Large intestine (tissue), 12 donors: Measurements from ENCODE around the gene PPP1R9A. TPM values are rescaled to one million over a fixed set of nuclear protein-coding genes. Genes with fewer than 3 reads are reported as not detected.

Experiments used
- DNase-seq, 2 donors: peaks; one replicate each; pipeline versions ENCODE4 v3.0.0 to v3.0.0-alpha.2; 2013
- H3K27ac ChIP-seq: one replicate; pipeline ENCODE4 v1.5.1; 2013; ENCODE audit warnings: low read length
- H3K27me3 ChIP-seq: 2 replicates; pipeline ENCODE4 v1.6.1; 2013; ENCODE audit warnings: low read length; ENCODE audit not compliant: control insufficient read depth, insufficient read depth
- H3K36me3 ChIP-seq: 2 replicates; pipeline ENCODE4 v1.6.1; 2013; ENCODE audit warnings: low read length; ENCODE audit not compliant: control insufficient read depth, insufficient read depth
- H3K4me1 ChIP-seq: one replicate; pipeline ENCODE4 v1.6.1; 2013; ENCODE audit warnings: low read length; ENCODE audit not compliant: control insufficient read depth, insufficient read depth
- H3K4me3 ChIP-seq: one replicate; pipeline ENCODE4 v1.5.1; 2013; ENCODE audit warnings: low read length
- H3K9me3 ChIP-seq: one replicate; pipeline ENCODE4 v1.6.1; 2013; ENCODE audit warnings: mild to moderate bottlenecking, low read depth, low read length, moderate library complexity; ENCODE audit not compliant: control insufficient read depth
- WGBS: methylation state at CpG from one replicate; pipeline ENCODE4 v1.1.5; 2013; ENCODE audit warnings: low lambda C conversion rate; ENCODE audit not compliant: insufficient coverage; 5-methylcytosine and 5-hydroxymethylcytosine counted together
- long read RNA-seq, 11 donors: transcript quantifications; one replicate each; lab custom pipeline, GENCODE V29; 2026
- polyA plus RNA-seq: library from polyadenylated mRNA; unstranded; fragments of 120-200 nt; gene quantifications from one replicate; pipeline ENCODE4 v1.2.1, GENCODE V29; 2013

PPP1R9A gene
- 16.7 TPM for polyA plus RNA-seq
- long read RNA-seq, donor 1, partial matches to known transcripts = 0 of 1 reads
- long read RNA-seq, donor 1, other reads (novel, unspliced or antisense) = 0 of 1 reads
- long read RNA-seq, donor 2, partial matches to known transcripts = 0 of 1 reads
- long read RNA-seq, donor 2, other reads (novel, unspliced or antisense) = 0 of 1 reads
- long read RNA-seq, donor 3, partial matches to known transcripts = 0 of 2 reads
- long read RNA-seq, donor 3, other reads (novel, unspliced or antisense) = 0 of 2 reads
- long read RNA-seq, donor 4 = 0 reads
- long read RNA-seq, donor 5 = 0 reads
- long read RNA-seq, donor 6 = 0 reads
- long read RNA-seq, donor 7 = 0 reads
- long read RNA-seq, donor 8 = 0 reads
- long read RNA-seq, donor 9, partial matches to known transcripts = 0 of 1 reads
- long read RNA-seq, donor 9, other reads (novel, unspliced or antisense) = 0 of 1 reads
- long read RNA-seq, donor 10 = 0 reads
- long read RNA-seq, donor 11 = 0 reads

- H3K9me3 ChIP-seq = no peaks in the 10 kb centered on the region
- H3K27ac ChIP-seq = peak within 1 kb of the TSS; percentile 79
- H3K4me1 ChIP-seq = peaks cover 5% of the 10 kb centered on the region
- peak; percentile 47 to 84 for DNase-seq
- WGBS = no CpG with 5 or more reads among the region's 36 CpGs
- no peaks in the 10 kb centered on the region for H3K27me3 ChIP-seq
- H3K4me3 ChIP-seq = peak within 1 kb of the TSS; percentile 64
- H3K36me3 ChIP-seq = no peaks in the 10 kb centered on the region
Observed at GRCh38 chr7:94907026-94907810, at the start of gene PPP1R9A. Gene PPP1R9A (plus strand): TSS chr7:94907594. CDS start chr7:94910114, 2,520 bp downstream.

- H3K27ac ChIP-seq = no peak overlapping the region
- no peaks in the 10 kb centered on the region for H3K27me3 ChIP-seq
- H3K4me3 ChIP-seq = no peak overlapping the region
- no peaks in the 10 kb centered on the region for H3K36me3 ChIP-seq
- no peak for DNase-seq
- H3K9me3 ChIP-seq = no peaks in the 10 kb centered on the region
- H3K4me1 ChIP-seq = no peaks in the 10 kb centered on the region
Observed at GRCh38 chr7:94871132-94871531, 36.3 kb upstream of the PPP1R9A start.

DNA sequence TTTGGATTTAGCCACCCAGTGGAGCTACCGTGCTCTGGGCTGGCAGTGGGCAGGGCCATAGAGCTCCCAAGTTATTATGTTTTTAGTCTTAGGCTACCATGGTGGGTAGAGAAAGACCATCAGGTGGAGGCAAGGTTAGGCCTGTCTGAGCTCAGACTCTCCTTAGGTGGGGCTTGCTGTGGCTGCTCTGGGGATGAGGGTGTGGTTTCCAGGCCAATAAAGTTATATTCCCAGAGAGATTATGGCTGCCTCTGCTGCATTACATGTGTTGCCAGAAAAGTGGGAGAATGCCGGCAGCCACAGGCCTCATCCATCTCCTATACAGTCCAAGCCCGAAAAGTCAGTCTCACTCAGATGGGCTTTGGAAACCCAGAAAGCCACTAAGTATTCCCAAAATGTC lies 34.2 kb upstream of the PPP1R9A start:
- Histone ChIP-seq H3K36me3 (no peaks in the 10 kb centered on the region), H3K9me3 (no peaks in the 10 kb centered on the region), H3K27me3 (no peaks in the 10 kb centered on the region), H3K27ac (no peak overlapping the region), H3K4me1 (no peaks in the 10 kb centered on the region), H3K4me3 (no peak overlapping the region)
- WGBS = no CpG with 5 or more reads among the region's 3 CpGs
- DNase-seq = no peak

DNA sequence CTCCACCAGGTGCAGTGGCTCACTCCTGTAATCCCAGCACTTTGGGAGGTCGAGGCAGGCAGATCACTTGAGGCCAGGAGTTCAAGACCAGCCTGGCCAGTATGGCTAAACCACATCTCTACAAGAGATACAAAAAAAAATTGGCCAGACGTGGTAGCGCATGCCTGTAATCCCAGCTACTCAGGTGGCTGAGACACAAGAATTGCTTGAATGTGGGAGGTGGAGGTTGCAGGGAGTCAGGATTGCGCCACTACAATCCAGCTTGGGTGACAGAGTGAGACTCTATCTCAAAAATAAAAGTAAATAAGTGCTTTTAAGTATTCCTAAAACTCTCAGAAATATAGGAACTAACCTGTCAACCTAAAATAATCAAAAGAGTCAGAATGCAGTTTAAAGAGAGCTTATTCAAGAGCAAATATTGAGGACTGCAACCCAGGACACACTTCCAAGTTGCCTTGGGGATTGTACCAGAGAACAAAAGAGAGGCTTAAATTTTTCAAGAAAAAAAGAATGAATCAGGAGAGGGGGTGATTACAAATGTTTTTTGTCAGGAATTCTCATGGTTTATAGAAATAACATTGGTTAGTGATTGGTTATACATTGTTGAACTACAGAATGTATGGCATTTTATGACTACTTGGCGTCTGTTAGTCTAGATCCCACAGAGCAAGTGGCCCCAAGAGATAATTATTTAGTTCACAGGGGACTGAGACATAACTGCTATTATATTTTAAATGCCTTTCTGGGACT lies 33.2 kb upstream of the PPP1R9A start:
- WGBS = no CpG with 5 or more reads among the region's 5 CpGs
- Histone ChIP-seq H3K4me3 (no peak overlapping the region), H3K4me1 (no peaks in the 10 kb centered on the region), H3K9me3 (peaks cover 5% of the 10 kb centered on the region), H3K27me3 (no peaks in the 10 kb centered on the region), H3K36me3 (no peaks in the 10 kb centered on the region), H3K27ac (no peak overlapping the region)
- no peak for DNase-seq

DNA sequence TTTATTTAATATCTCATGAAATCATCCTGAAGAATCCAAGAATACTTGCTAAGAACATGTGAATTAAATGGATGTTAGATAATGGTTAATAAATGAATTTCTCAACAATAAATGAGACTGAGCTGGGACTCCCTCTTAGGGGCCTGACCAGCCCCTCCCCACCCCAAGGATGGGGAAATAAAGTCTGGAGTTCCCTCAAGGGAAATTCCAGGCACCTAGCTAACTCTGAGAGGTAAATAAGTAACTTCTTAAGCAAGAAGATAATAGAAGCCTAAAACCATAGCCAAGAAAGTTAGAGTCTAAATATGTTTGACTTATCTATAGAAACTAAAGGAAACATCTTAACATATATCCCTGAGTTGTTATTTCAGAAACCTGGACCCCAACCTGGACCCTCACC lies 32.2 kb upstream of the PPP1R9A start:
- no peak for DNase-seq
- H3K4me3 ChIP-seq = no peak overlapping the region
- no peaks in the 10 kb centered on the region for H3K36me3 ChIP-seq
- H3K4me1 ChIP-seq = no peaks in the 10 kb centered on the region
- peaks cover 5% of the 10 kb centered on the region for H3K9me3 ChIP-seq
- no peak overlapping the region for H3K27ac ChIP-seq
- H3K27me3 ChIP-seq = no peaks in the 10 kb centered on the region

DNA sequence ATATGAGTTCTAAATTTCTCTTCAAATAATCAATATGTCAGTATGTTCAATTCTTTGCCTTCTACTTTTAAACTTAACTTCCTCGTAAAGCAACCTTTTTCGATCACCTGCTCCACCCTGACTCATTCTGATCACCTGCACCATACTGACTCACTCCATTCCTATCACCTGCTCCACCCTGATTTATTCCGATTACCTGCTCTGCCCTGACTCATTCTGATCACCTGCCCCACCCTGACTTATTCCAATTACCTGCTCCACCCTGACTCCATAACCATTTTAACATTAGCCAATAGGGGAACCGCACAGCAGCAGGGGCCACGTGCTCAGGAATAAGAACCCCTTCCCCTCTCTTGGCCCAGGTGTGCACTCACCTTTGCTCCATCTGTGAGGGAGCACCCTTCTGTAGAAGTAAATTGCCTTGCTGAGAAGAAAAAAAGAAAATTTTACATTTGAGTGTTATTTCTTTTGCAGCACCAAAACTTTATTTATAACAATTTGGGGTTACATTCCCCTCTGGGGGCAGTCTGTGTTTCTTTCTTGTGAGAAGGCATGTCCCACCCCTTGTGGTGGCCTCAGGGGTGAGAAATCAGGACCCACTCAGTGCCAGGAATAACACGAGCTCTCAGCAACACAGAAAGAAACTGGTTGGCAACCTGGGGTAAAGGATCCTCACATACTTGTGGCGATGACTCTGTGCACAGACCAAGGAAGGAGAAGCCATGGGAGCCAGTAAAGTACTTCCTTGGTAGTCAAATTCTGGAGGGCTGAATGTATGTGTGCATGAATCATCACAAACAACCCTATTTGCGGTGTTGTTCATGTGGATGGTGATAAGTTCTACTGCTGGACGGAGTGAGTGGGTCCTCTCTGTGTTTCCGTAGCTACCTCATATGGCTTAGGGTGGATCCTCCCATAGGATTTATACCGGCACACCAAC lies 29.4 kb upstream of the PPP1R9A start:
- Histone ChIP-seq H3K4me1 (no peaks in the 10 kb centered on the region), H3K9me3 (peaks cover 5% of the 10 kb centered on the region), H3K27me3 (no peaks in the 10 kb centered on the region), H3K4me3 (no peak overlapping the region), H3K36me3 (no peaks in the 10 kb centered on the region), H3K27ac (no peak overlapping the region)
- DNase-seq = no peak
- 79% methylated on average over 3 of the region's 11 CpGs for WGBS

DNA sequence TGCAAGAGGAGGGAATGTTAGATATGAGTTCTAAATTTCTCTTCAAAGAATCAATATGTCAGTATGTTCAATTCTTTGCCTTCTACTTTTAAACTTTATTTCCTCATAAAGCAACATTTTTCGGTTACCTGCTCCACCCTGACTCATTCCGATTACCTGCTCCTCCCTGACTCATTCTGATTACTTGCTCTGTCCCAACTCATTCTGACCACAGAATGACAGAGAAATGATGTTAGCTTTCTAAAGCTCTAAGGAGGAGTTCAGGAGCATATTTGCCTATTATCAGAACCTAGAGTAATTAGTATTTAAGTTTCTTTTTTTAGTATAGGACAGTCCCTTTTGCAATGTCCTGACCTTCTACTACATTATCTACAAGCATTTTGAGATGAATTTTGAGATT lies 24.5 kb upstream of the PPP1R9A start:
- Histone ChIP-seq H3K4me1 (no peaks in the 10 kb centered on the region), H3K36me3 (no peaks in the 10 kb centered on the region), H3K4me3 (no peak overlapping the region), H3K27me3 (no peaks in the 10 kb centered on the region), H3K27ac (no peak overlapping the region), H3K9me3 (peaks cover 5% of the 10 kb centered on the region)
- no peak for DNase-seq
- WGBS = 38% methylated on average over 1 of the region's 2 CpGs

GRCh38 chr7:94883616-94884015 lies 23.8 kb upstream of the PPP1R9A start:
- no peak overlapping the region for H3K4me3 ChIP-seq
- H3K36me3 ChIP-seq = no peaks in the 10 kb centered on the region
- DNase-seq = no peak
- H3K9me3 ChIP-seq = peaks cover 3% of the 10 kb centered on the region
- WGBS = no CpG with 5 or more reads among the region's 1 CpG
- H3K27me3 ChIP-seq = no peaks in the 10 kb centered on the region
- no peak overlapping the region for H3K27ac ChIP-seq
- no peaks in the 10 kb centered on the region for H3K4me1 ChIP-seq

DNA sequence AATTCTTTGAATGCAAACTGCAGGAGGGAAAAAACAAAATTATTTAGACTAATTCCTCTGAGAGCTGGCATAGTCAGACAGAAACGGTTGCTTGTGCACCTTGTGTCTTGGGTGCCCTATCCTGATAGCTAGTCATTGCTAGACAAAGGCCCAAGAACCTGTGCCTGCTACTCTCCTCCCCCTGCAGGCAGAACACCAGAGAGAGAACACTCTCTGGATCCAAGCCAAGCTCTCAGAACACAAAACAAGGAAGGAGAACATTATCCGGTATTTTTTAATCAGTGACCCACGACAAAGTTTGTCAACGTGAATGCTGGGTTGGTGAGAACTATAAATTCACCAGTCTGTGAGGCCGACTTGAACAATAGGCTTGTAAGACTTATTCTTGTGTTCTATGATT lies 18.8 kb upstream of the PPP1R9A start:
- 34% methylated on average over 3 of the region's 5 CpGs for WGBS
- Histone ChIP-seq H3K27me3 (no peaks in the 10 kb centered on the region), H3K27ac (no peak overlapping the region), H3K4me3 (no peak overlapping the region), H3K4me1 (no peaks in the 10 kb centered on the region), H3K36me3 (no peaks in the 10 kb centered on the region), H3K9me3 (no peaks in the 10 kb centered on the region)
- DNase-seq = peak; percentile 23 to 56
